Body of pancreas (tissue), 4 donors: ENCODE measurements around the gene RNFT2.

Experiments
- POLR2A ChIP-seq, 3 donors: fragments of 450-650 bp; IDR thresholded peaks; one replicate each; pipeline ENCODE4 v1.6.1; 2016; ENCODE audit warnings: antibody characterized with exemption in 3 of 3, mild to moderate bottlenecking in 2 of 3
- TF ChIP-seq, protein P1 (sequence below), 7 experiments: fragments of 450-650 bp in 4 of 7; fragments of 200-600 bp in 3 of 7; sonication (generic) in 3 of 7; IDR thresholded peaks; one replicate each; pipeline ENCODE4 v1.5.1; 2016 to 2019; ENCODE audit warnings: antibody characterized with exemption in 7 of 7

DNA sequence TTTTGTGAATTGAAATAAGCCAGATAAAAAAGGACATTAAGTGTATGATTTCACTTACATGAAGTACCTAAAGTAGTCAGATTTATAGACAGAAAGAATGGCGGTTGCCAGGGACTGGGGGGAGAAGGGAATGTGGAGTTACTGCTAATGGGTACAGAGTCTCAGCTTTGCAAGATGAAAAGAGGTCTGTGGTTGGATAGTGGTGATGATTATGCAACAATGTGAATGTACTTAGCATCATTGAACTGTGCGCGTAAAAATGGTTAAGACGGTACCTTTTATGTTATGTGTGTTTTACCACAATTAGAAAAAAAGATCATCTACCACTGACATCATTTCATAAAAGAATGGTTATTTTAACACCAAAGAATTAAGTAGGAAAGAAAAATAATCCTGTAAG is 35.9 kb downstream of the RNFT2 start:
- TF ChIP-seq, protein P1, sequence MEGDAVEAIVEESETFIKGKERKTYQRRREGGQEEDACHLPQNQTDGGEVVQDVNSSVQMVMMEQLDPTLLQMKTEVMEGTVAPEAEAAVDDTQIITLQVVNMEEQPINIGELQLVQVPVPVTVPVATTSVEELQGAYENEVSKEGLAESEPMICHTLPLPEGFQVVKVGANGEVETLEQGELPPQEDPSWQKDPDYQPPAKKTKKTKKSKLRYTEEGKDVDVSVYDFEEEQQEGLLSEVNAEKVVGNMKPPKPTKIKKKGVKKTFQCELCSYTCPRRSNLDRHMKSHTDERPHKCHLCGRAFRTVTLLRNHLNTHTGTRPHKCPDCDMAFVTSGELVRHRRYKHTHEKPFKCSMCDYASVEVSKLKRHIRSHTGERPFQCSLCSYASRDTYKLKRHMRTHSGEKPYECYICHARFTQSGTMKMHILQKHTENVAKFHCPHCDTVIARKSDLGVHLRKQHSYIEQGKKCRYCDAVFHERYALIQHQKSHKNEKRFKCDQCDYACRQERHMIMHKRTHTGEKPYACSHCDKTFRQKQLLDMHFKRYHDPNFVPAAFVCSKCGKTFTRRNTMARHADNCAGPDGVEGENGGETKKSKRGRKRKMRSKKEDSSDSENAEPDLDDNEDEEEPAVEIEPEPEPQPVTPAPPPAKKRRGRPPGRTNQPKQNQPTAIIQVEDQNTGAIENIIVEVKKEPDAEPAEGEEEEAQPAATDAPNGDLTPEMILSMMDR (IDR thresholded peaks at IDR 0.05), result no peak
- no peak for TF ChIP-seq POLR2A (IDR thresholded peaks at IDR 0.05)
